Adrenal gland (tissue), 12 donors: ENCODE data around the gene SYDE2. TPM values are rescaled to one million over a fixed set of nuclear protein-coding genes. Genes with fewer than 3 reads are reported as not detected.

Experiments used
- DNase-seq, 7 donors: peaks; one replicate each; pipeline ENCODE4 v3.0.0-alpha.2; 2019 to 2020
- H3K27ac ChIP-seq, 5 donors: fragments of 200-600 bp; sonication (generic) in 4 of 5; 1 replicate in 3 of 5; 2 replicates in 2 of 5; pipeline versions ENCODE4 v1.5.1 to v1.8.0; 2016 to 2020; ENCODE audit warnings: mild to moderate bottlenecking in 1 of 5
- H3K27me3 ChIP-seq: fragments of 200-600 bp; 2 replicates; pipeline ENCODE4 v1.8.0; 2021
- H3K36me3 ChIP-seq, 2 donors: fragments of 200-600 bp; replicated peaks in 1 of 2; 1 replicate in 1 of 2; 2 replicates in 1 of 2; pipeline versions ENCODE4 v1.5.1 to v1.8.0; 2018 to 2022
- H3K4me1 ChIP-seq, 2 donors: fragments of 200-600 bp; replicated peaks in 1 of 2; 1 replicate in 1 of 2; 2 replicates in 1 of 2; pipeline versions ENCODE4 v1.5.1 to v1.8.0; 2018 to 2021
- H3K4me3 ChIP-seq, 4 donors: fragments of 200-600 bp; sonication (generic) in 3 of 4; one replicate each; pipeline ENCODE4 v1.5.1; 2016 to 2018
- H3K9me3 ChIP-seq, 3 donors: fragments of 200-600 bp; sonication (generic) in 1 of 3; replicated peaks in 1 of 3; 1 replicate in 2 of 3; 2 replicates in 1 of 3; pipeline versions ENCODE4 v1.5.1 to v1.8.0; 2016 to 2021
- CTCF ChIP-seq, 6 experiments: fragments of 450-650 bp in 4 of 6; fragments of 200-600 bp in 2 of 6; sonication (generic) in 1 of 6; IDR thresholded peaks; 1 replicate in 5 of 6; 2 replicates in 1 of 6; pipeline versions ENCODE4 v1.5.1 to v1.8.0; 2016 to 2021; ENCODE audit warnings: antibody characterized with exemption in 6 of 6, mild to moderate bottlenecking in 2 of 6, moderate library complexity in 1 of 6
- POLR2A ChIP-seq, 2 donors: fragments of 450-650 bp; IDR thresholded peaks; one replicate each; pipeline ENCODE4 v1.6.1; 2017; ENCODE audit warnings: antibody characterized with exemption in 2 of 2, mild to moderate bottlenecking in 2 of 2, moderate library complexity in 1 of 2
- WGBS, 4 donors: extraction: QIAGEN DNeasy Blood & Tissue Kit in 2 of 4; methylation state at CpG; one replicate each; pipeline versions ENCODE4 v1.1.5 to v1.1.7; 2013 to 2017; 5-methylcytosine and 5-hydroxymethylcytosine counted together
- intact Hi-C, 2 donors: fragments of 100-400 bp; cut with DNase I; formaldehyde crosslinking; loops; one replicate each; pipeline versions ENCODE4 v1.14.1 to v1.15.0; 2022 to 2023
- polyA plus RNA-seq, 3 donors: library from polyadenylated mRNA; stranded (reverse); fragments of 200-250 nt in 2 of 3; fragments of 350-450 nt in 1 of 3; fragmentation: Illumina TruSeq in 1 of 3; extraction: RNeasy Lipid Tissue Mini Kit (QIAGEN cat#74804) in 1 of 3; gene quantifications; one replicate each; pipeline ENCODE4 v1.2.3, GENCODE V29; 2013 to 2014
- total RNA-seq, 9 donors: library from RNA; depleted of rRNA in 4 of 9; stranded (reverse); fragments of >200 nt in 4 of 9; fragments of 120-200 nt in 1 of 9; fragmentation: NEBNext Ultra II Directional in 1 of 9; extraction: Animal tissue kit (Norgen Biotek cat#: 25700) in 1 of 9; gene quantifications; one replicate each; pipeline versions ENCODE4 v1.1.0 to v1.2.4, GENCODE V29; 2013 to 2023
- donor health status: healthy with polysubstance abuse.
- donor health status: Bipolar disorder and iron deficiency.
- donor health status: DM: yes; HTN: yes; CAD: no.
- donor health status: DM: no; HTN: no; CAD: no.
- donor health status: DM: no; HTN: no; CAD: no.
- donor health status: DM: yes; HTN: yes; CAD: no.

Gene SYDE2
- total and polyA plus RNA-seq, 12 donors, result 0.40 to 6.3 (median 4.2) TPM

GRCh38 chr1:85223334-85223733, 22.5 kb upstream of the SYDE2 start:
- Histone ChIP-seq H3K9me3 (no peaks in the 10 kb centered on the region), H3K4me3 (no peak overlapping the region), H3K27me3 (no peaks in the 10 kb centered on the region), H3K4me1 (no peaks in the 10 kb centered on the region), H3K27ac (no peak overlapping the region), H3K36me3 (no peaks in the 10 kb centered on the region)
- DNase-seq, result no peak
- WGBS, 4 donors, result 71 to 81% (median 77%) methylated on average over 5 of the region's 5 CpGs
- intact Hi-C loops, result no loop called here
- TF ChIP-seq CTCF (IDR thresholded peaks at IDR 0.05) (no peak), POLR2A (IDR thresholded peaks at IDR 0.05) (no peak)

- intact Hi-C loops, result no loop called here
- Histone ChIP-seq H3K4me1 (no peaks in the 10 kb centered on the region), H3K4me3 (no peak overlapping the region), H3K9me3 (no peaks in the 10 kb centered on the region), H3K36me3 (no peaks in the 10 kb centered on the region), H3K27ac (no peak overlapping the region), H3K27me3 (no peaks in the 10 kb centered on the region)
- TF ChIP-seq CTCF (IDR thresholded peaks at IDR 0.05) (no peak), POLR2A (IDR thresholded peaks at IDR 0.05) (no peak)
- no peak for DNase-seq
- WGBS, 4 donors, result 60 to 67% (median 62%) methylated on average over 7 of the region's 7 CpGs
Measured at GRCh38 chr1:85220756-85221201, 20.0 kb upstream of the SYDE2 start.

- H3K4me1 ChIP-seq, result no peaks in the 10 kb centered on the region
- no peaks in the 10 kb centered on the region for H3K27me3 ChIP-seq
- WGBS, 4 donors, result 67 to 93% (median 80%) methylated on average over 2 of the region's 2 CpGs
- no peak overlapping the region for H3K27ac ChIP-seq
- intact Hi-C loops, result no loop called here
- H3K4me3 ChIP-seq, result no peak overlapping the region
- no peak for DNase-seq
- no peaks in the 10 kb centered on the region for H3K36me3 ChIP-seq
- TF ChIP-seq CTCF (IDR thresholded peaks at IDR 0.05) (no peak), POLR2A (IDR thresholded peaks at IDR 0.05) (no peak)
- no peaks in the 10 kb centered on the region for H3K9me3 ChIP-seq
Measured at GRCh38 chr1:85219853-85220610, 19.2 kb upstream of the SYDE2 start.

GRCh38 chr1:85216697-85217096, 15.9 kb upstream of the SYDE2 start:
- H3K4me3 ChIP-seq, result no peak overlapping the region
- no peak for TF ChIP-seq POLR2A (IDR thresholded peaks at IDR 0.05)
- no peaks in the 10 kb centered on the region for H3K36me3 ChIP-seq
- H3K27ac ChIP-seq, result no peak overlapping the region
- H3K9me3 ChIP-seq, result no peaks in the 10 kb centered on the region
- no peaks in the 10 kb centered on the region for H3K27me3 ChIP-seq
- no peak for DNase-seq
- intact Hi-C loops, result no loop called here
- H3K4me1 ChIP-seq, result no peaks in the 10 kb centered on the region

- Histone ChIP-seq H3K4me3 (no peak overlapping the region), H3K4me1 (no peaks in the 10 kb centered on the region), H3K9me3 (no peaks in the 10 kb centered on the region), H3K27me3 (no peaks in the 10 kb centered on the region), H3K36me3 (no peaks in the 10 kb centered on the region), H3K27ac (no peak overlapping the region)
- no peak for TF ChIP-seq CTCF (IDR thresholded peaks at IDR 0.05)
- 81 to 89% (median 85%) methylated on average over 5 of the region's 5 CpGs for WGBS, 4 donors
- no peak for DNase-seq
- intact Hi-C loops, result no loop called here
Measured at GRCh38 chr1:85214654-85215053, 13.8 kb upstream of the SYDE2 start.
